KMS-11 (cell line): ENCODE data around the gene FIGNL1.

Experiments
- H2AFZ ChIP-seq: fragments of 200-600 bp; sonication (generic); 2 replicates; pipeline ENCODE4 v1.6.1; 2016; ENCODE audit warnings: antibody characterized with exemption, mixed run types, low read depth
- H3K27ac ChIP-seq: fragments of 200-600 bp; sonication (generic); 2 replicates; pipeline ENCODE4 v1.6.1; 2016; ENCODE audit warnings: mild to moderate bottlenecking, mixed run types
- H3K27me3 ChIP-seq: fragments of 200-600 bp; sonication (generic); 2 replicates; pipeline ENCODE4 v1.6.1; 2017; ENCODE audit warnings: mild to moderate bottlenecking, low read depth, mixed run types, moderate library complexity; ENCODE audit not compliant: insufficient read depth
- H3K36me3 ChIP-seq: fragments of 200-600 bp; sonication (generic); 2 replicates; pipeline ENCODE4 v1.6.1; 2017; ENCODE audit warnings: mild to moderate bottlenecking, mixed run types; ENCODE audit not compliant: insufficient read depth
- H3K4me1 ChIP-seq: fragments of 200-600 bp; sonication (generic); 2 replicates; pipeline ENCODE4 v1.6.1; 2016; ENCODE audit warnings: mild to moderate bottlenecking, low read depth, mixed run types; ENCODE audit not compliant: poor library complexity, severe bottlenecking
- H3K4me2 ChIP-seq: fragments of 200-600 bp; sonication (generic); 2 replicates; pipeline ENCODE4 v1.7.0; 2016; ENCODE audit warnings: mild to moderate bottlenecking, mixed run types
- H3K4me3 ChIP-seq: fragments of 200-600 bp; sonication (generic); IDR thresholded peaks from 2 replicates; pipeline ENCODE4 v1.6.1; 2017; ENCODE audit warnings: low read depth, low read length, mixed read lengths; ENCODE audit not compliant: insufficient read depth
- H3K79me2 ChIP-seq: fragments of 200-600 bp; sonication (generic); 2 replicates; pipeline ENCODE4 v1.6.1; 2016; ENCODE audit warnings: low read depth, mixed run types; ENCODE audit not compliant: insufficient read depth
- H3K9ac ChIP-seq: fragments of 200-600 bp; sonication (generic); 2 replicates; pipeline ENCODE4 v1.6.1; 2016; ENCODE audit warnings: mild to moderate bottlenecking, mixed run types
- H4K20me1 ChIP-seq: fragments of 200-600 bp; sonication (generic); 2 replicates; pipeline ENCODE4 v1.6.1; 2016; ENCODE audit warnings: mild to moderate bottlenecking, mixed run types; ENCODE audit not compliant: insufficient read depth
- TF ChIP-seq, protein P1 (sequence below): fragments of 200-600 bp; sonication (generic); conservative IDR thresholded peaks from 2 replicates; pipeline ENCODE4 v1.6.1; 2017; ENCODE audit warnings: low read depth, mild to moderate bottlenecking, antibody characterized with exemption, low read length, moderate library complexity, mixed read lengths

FIGNL1 gene

DNA sequence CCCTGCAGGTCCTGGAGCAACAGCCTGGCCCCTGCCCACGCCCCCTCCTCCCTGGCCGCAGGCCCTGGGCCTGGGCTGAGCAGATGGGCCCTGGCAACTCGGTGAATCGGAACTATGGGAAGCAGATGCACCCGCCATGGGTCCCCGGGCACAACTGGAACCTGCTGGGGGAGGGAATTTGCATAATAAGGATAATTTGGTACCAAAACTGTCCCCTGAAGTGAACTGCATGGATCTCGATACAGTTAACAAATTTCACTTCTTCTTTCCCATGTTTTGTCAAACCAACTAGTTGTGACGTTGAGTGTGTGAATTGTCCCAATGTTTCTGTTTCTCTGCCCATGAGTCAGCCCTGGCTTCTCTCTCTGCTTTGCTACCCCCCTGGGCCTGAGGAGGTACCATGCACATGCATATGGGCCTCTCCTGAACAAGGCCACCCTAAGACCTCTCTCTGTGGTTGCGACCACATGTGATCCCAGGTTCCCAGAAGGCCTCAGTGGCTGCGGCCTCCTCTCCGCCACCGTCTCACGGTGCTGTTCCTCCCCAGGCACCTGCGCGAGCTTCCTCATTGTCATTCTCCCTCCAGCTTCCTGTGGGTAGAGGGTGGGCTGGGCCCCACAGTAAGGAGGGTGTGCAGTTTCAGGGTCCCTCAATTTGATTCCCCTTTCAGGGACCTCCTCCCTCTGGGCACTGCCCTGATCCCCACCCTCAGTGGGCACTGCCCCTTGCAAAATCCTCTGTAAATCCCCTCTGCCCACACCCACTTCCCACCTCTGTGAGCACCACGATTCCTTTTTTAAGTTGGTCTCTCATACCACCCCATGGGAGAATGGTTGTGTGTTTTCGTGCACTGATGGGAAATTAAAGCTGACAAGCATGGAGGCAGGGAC, 40.0 kb downstream of the FIGNL1 start:
- H3K27me3 ChIP-seq: no peaks in the 10 kb centered on the region
- no peaks in the 10 kb centered on the region for H3K36me3 ChIP-seq
- no peak overlapping the region for H3K27ac ChIP-seq
- TF ChIP-seq, protein P1, sequence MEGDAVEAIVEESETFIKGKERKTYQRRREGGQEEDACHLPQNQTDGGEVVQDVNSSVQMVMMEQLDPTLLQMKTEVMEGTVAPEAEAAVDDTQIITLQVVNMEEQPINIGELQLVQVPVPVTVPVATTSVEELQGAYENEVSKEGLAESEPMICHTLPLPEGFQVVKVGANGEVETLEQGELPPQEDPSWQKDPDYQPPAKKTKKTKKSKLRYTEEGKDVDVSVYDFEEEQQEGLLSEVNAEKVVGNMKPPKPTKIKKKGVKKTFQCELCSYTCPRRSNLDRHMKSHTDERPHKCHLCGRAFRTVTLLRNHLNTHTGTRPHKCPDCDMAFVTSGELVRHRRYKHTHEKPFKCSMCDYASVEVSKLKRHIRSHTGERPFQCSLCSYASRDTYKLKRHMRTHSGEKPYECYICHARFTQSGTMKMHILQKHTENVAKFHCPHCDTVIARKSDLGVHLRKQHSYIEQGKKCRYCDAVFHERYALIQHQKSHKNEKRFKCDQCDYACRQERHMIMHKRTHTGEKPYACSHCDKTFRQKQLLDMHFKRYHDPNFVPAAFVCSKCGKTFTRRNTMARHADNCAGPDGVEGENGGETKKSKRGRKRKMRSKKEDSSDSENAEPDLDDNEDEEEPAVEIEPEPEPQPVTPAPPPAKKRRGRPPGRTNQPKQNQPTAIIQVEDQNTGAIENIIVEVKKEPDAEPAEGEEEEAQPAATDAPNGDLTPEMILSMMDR: no peak
- no peaks in the 10 kb centered on the region for H4K20me1 ChIP-seq
- H3K4me1 ChIP-seq: no peaks in the 10 kb centered on the region
- no peak overlapping the region for H3K4me3 ChIP-seq
- H3K9ac ChIP-seq: no peak overlapping the region
- no peak overlapping the region for H3K4me2 ChIP-seq
- H2AFZ ChIP-seq: no peak overlapping the region
- no peaks in the 10 kb centered on the region for H3K79me2 ChIP-seq

- Histone ChIP-seq H3K79me2 (no peaks in the 10 kb centered on the region), H3K27me3 (no peaks in the 10 kb centered on the region), H3K4me3 (no peak overlapping the region), H3K4me1 (no peaks in the 10 kb centered on the region), H3K36me3 (no peaks in the 10 kb centered on the region), H3K9ac (no peak overlapping the region), H3K27ac (no peak overlapping the region), H3K4me2 (no peak overlapping the region), H2AFZ (no peak overlapping the region), H4K20me1 (no peaks in the 10 kb centered on the region)
- TF ChIP-seq, protein P1: no peak
These were observed 43.2 kb downstream of the FIGNL1 start for GRCh38 chr7:50406935-50407334.

DNA sequence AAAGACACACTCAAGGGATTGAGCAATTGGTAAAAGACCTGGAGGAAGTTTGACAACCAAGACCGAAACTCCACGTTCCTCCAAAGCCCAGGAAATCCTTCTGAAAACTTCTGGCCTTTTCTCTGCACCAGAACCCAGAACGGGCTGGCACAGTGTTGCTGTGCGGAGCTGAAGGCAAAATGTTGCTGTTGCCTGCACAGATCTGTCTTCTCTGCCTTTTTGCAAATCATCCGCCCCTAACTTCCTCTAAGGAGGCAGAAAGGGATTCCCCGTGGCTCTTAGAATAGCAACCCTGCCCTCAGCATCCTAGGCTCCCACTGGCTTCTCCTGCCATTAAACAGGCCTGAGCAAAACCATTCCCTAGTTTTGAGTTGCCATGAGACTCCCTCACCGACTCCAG, 44.9 kb downstream of the FIGNL1 start:
- H3K27ac ChIP-seq: no peak overlapping the region
- no peaks in the 10 kb centered on the region for H3K36me3 ChIP-seq
- H3K4me3 ChIP-seq: no peak overlapping the region
- no peaks in the 10 kb centered on the region for H4K20me1 ChIP-seq
- TF ChIP-seq, protein P1: no peak
- no peak overlapping the region for H2AFZ ChIP-seq
- H3K4me2 ChIP-seq: no peak overlapping the region
- no peak overlapping the region for H3K9ac ChIP-seq
- no peaks in the 10 kb centered on the region for H3K79me2 ChIP-seq
- H3K4me1 ChIP-seq: no peaks in the 10 kb centered on the region
- H3K27me3 ChIP-seq: no peaks in the 10 kb centered on the region

DNA sequence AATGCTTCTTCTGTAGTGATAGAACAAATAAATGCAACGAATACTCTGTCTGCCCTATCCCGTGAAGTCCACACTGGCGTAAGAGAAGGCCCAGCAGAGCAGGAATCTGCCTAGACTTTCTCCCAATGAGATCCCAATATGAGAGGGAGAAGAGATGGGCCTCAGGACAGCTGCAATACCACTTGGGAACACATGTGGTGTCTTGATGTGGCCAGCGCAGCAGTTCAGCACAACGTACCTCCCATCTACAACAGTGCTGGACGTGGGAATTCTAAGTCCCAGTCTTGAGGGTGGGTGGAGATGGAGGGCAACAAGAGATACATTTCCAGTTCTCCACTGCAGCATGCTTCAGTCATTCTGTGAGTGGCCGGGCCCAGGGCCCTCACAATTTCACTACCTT, 45.8 kb downstream of the FIGNL1 start:
- Histone ChIP-seq H3K27me3 (no peaks in the 10 kb centered on the region), H3K4me3 (no peak overlapping the region), H3K79me2 (no peaks in the 10 kb centered on the region), H3K9ac (no peak overlapping the region), H3K4me2 (no peak overlapping the region), H3K4me1 (no peaks in the 10 kb centered on the region), H2AFZ (no peak overlapping the region), H3K36me3 (no peaks in the 10 kb centered on the region), H3K27ac (no peak overlapping the region), H4K20me1 (no peaks in the 10 kb centered on the region)
- TF ChIP-seq, protein P1: no peak
